ENCODE results near the gene METRNL. TPM values are rescaled to one million over a fixed set of nuclear protein-coding genes. Genes with fewer than 3 reads are reported as not detected.

METRNL gene
- total RNA-seq, 1 experiment from 2014 or later = 58.7 TPM

GRCh38 chr17:83061586-83061985 lies 17.8 kb upstream of the METRNL start (continued):
- TF ChIP-seq SIN3A (IDR thresholded peaks at IDR 0.05; ENCODE audit: low read depth) = no peak

- Histone ChIP-seq H3K4me3 (replicated peaks in 1 of 2; ENCODE audit: low read depth in 1 of 2, low read length in 2 of 2) (no peak overlapping the region), H3K27me3 (ENCODE audit: insufficient read depth, low read length) (no peaks in the 10 kb centered on the region), H3K9me3 (ENCODE audit: control insufficient read depth in 1 of 2, insufficient read depth in 1 of 2, low read depth in 1 of 2, low read length in 2 of 2) (no peaks in the 10 kb centered on the region), H4K20me1 (ENCODE audit: insufficient read depth) (no peaks in the 10 kb centered on the region), H3K36me3 (ENCODE audit: control insufficient read depth in 1 of 2, insufficient read depth in 2 of 2, low read length in 2 of 2) (no peaks in the 10 kb centered on the region), H3K4me2 (ENCODE audit: low read length) (no peak overlapping the region), H3K27ac (ENCODE audit: low read depth, low read length) (no peak overlapping the region), H3K4me1 (ENCODE audit: control insufficient read depth in 1 of 2, insufficient read depth in 2 of 2, low read length in 2 of 2) (peaks cover 4 to 9% of the 10 kb centered on the region in 2 experiments; a peak in 3 of 4 replicates), H3K79me2 (ENCODE audit: insufficient read depth, low read length) (no peaks in the 10 kb centered on the region), H3K9me2 (ENCODE audit: insufficient read depth) (no peaks in the 10 kb centered on the region), H2AFZ (ENCODE audit: low read depth, low read length, poor library complexity, severe bottlenecking) (no peak overlapping the region), H3K9ac (ENCODE audit: low read length) (no peak overlapping the region)
- ChIA-PET RAD21 (ENCODE audit: low non-redundant PET in 1 of 2, low total read pairs in 2 of 2, uncharacterized antibody in 2 of 2, unreplicated experiment in 2 of 2) (no interaction called here), POLR2A (interaction anchor here (1.1 kb wide), 1 partner anchor 14 kb away, joined by 3 read pairs; no protein-coding TSS in a partner anchor), CTCF (no interaction called here)
- ATAC-seq (no peak), DNase-seq (ENCODE audit: low read depth, low spot score) (no peak)
- TF ChIP-seq REST (IDR thresholded peaks at IDR 0.05; ENCODE audit: low read depth) (no peak), CBX3 (IDR thresholded peaks at IDR 0.05; ENCODE audit: low read depth) (no peak), EGR1 (IDR thresholded peaks at IDR 0.05; ENCODE audit: low read depth) (no peak), SP1 (IDR thresholded peaks at IDR 0.05; ENCODE audit: low read depth) (no peak), JUND (IDR thresholded peaks at IDR 0.05) (no peak), ZNF274 (IDR thresholded peaks at IDR 0.05; ENCODE audit: low read depth, low read length) (no peak), SIN3A (IDR thresholded peaks at IDR 0.05; ENCODE audit: low read depth) (no peak), POLR2A (IDR thresholded peaks at IDR 0.05; ENCODE audit: borderline replicate concordance, extremely low read depth, insufficient read depth, insufficient read length) (no peak), EZH2 (IDR thresholded peaks at IDR 0.05) (no peak), ZFX (IDR thresholded peaks at IDR 0.05) (no peak), FOSL1 (IDR thresholded peaks at IDR 0.05; ENCODE audit: low read depth) (no peak), RAD21 (IDR thresholded peaks at IDR 0.05; ENCODE audit: low read depth) (no peak), CEBPB (IDR thresholded peaks at IDR 0.05; ENCODE audit: low read depth) (no peak), ATF3 (IDR thresholded peaks at IDR 0.05) (no peak), MAX (IDR thresholded peaks at IDR 0.05) (no peak)
- BruUV-seq (replicated peaks) = no TSS peak
- intact Hi-C loops (cut with micrococcal nuclease) = no loop called here
Measured at GRCh38 chr17:83062011-83062817, 17.2 kb upstream of the METRNL start.
